Forelimb muscle (tissue), 1 donor: ENCODE results near the gene TEX11. TPM values are rescaled to one million over a fixed set of nuclear protein-coding genes. Genes with fewer than 3 reads are reported as not detected.
"Not testable (repeated sequence)": the region's sequence is repeated elsewhere in the genome, so short reads cannot be mapped to it uniquely, and the experiment has no call there.

ENCODE experiments used
- DNase-seq: peaks from one replicate; pipeline ENCODE4 v3.0.0-alpha.2; 2013; ENCODE audit warnings: low read depth
- polyA plus RNA-seq: library from polyadenylated mRNA; unstranded; fragments of 120-200 nt; gene quantifications from one replicate; pipeline ENCODE4 v1.2.1, GENCODE V29; 2013; ENCODE audit not compliant: insufficient read length

TEX11 gene
- polyA plus RNA-seq, 1 donor, result 0.06 TPM

GRCh38 chrX:70762285-70762684 lies 146.2 kb downstream of the TEX11 start:
- DNase-seq, result no peak

- DNase-seq, result no peak
Observed at GRCh38 chrX:70755850-70756249, 152.7 kb downstream of the TEX11 start.

GRCh38 chrX:70754169-70754848 lies 154.2 kb downstream of the TEX11 start:
- DNase-seq, result no peak

- DNase-seq, result not testable (repeated sequence)
Observed at GRCh38 chrX:70733774-70734173, 174.7 kb downstream of the TEX11 start.

- not testable (repeated sequence) for DNase-seq
Observed at GRCh38 chrX:70727961-70728360, 180.6 kb downstream of the TEX11 start.

- no peak for DNase-seq
Observed at GRCh38 chrX:70720721-70721120, 187.8 kb downstream of the TEX11 start.

- not testable (repeated sequence) for DNase-seq
Observed at GRCh38 chrX:70711336-70711735, 197.2 kb downstream of the TEX11 start.

GRCh38 chrX:70694339-70695122 lies 214.0 kb downstream of the TEX11 start:
- no peak for DNase-seq

- DNase-seq, result not testable (repeated sequence)
Observed at GRCh38 chrX:70679455-70679854, 229.1 kb downstream of the TEX11 start.

- DNase-seq, result no peak
Observed at GRCh38 chrX:70675284-70675683, 233.2 kb downstream of the TEX11 start.

GRCh38 chrX:70672326-70672725 lies 236.2 kb downstream of the TEX11 start:
- no peak for DNase-seq

- no peak for DNase-seq
Observed at GRCh38 chrX:70669120-70669519, 239.4 kb downstream of the TEX11 start.

- no peak for DNase-seq
Observed at GRCh38 chrX:70664726-70665125, 243.8 kb downstream of the TEX11 start.

GRCh38 chrX:70661124-70661523 lies 247.4 kb downstream of the TEX11 start:
- DNase-seq, result not testable (repeated sequence)

- not testable (repeated sequence) for DNase-seq
Observed at GRCh38 chrX:70657546-70657945, 251.0 kb downstream of the TEX11 start.

- no peak for DNase-seq
Observed at GRCh38 chrX:70656304-70656703, 252.2 kb downstream of the TEX11 start.

- DNase-seq, result not testable (repeated sequence)
Observed at GRCh38 chrX:70647910-70648309, 260.6 kb downstream of the TEX11 start.

- no peak for DNase-seq
Observed at GRCh38 chrX:70636218-70636617, 272.3 kb downstream of the TEX11 start.

- no peak for DNase-seq
Observed at GRCh38 chrX:70635669-70636068, 272.8 kb downstream of the TEX11 start.

- no peak for DNase-seq
Observed at GRCh38 chrX:70635227-70635626, 273.3 kb downstream of the TEX11 start.

- DNase-seq, result no peak
Observed at GRCh38 chrX:70621743-70622142, 286.8 kb downstream of the TEX11 start.

- DNase-seq, result no peak
Observed at GRCh38 chrX:70618467-70618866, 290.0 kb downstream of the TEX11 start.

GRCh38 chrX:70613295-70613694 lies 295.2 kb downstream of the TEX11 start:
- DNase-seq, result no peak
